B cell (primary cell): ENCODE data around the gene MAGEA9B. TPM values are rescaled to one million over a fixed set of nuclear protein-coding genes. Genes with fewer than 3 reads are reported as not detected.
"Not testable (repeated sequence)": the region's sequence is repeated elsewhere in the genome, so short reads cannot be mapped to it uniquely, and the experiment has no call there.

Source experiments
- ATAC-seq: fragments of 200-7000 bp; cut with Tn5 transposase; one replicate; pipeline ENCODE4 v1.10.0; 2021; ENCODE audit warnings: low read depth, mild to moderate bottlenecking, moderate number of reproducible peaks, moderate library complexity
- CTCF ChIA-PET: fragments of 350-600 bp; sonication (Branson Sonifier 250); formaldehyde crosslinking; loops from one replicate; lab custom pipeline; 2021; ENCODE audit warnings: antibody characterized with exemption, inconsistent platforms; lab: Charles Lee
- POLR2A ChIA-PET: fragments of 350-600 bp; sonication (Branson Sonifier 250); formaldehyde crosslinking; loops from one replicate; lab custom pipeline; 2021; ENCODE audit warnings: antibody characterized with exemption; lab: Charles Lee
- DNase-seq: peaks from one replicate; pipeline ENCODE4 v3.0.0; 2013
- H2AFZ ChIP-seq: 2 replicates; pipeline ENCODE4 v1.6.1; 2012; ENCODE audit warnings: mild to moderate bottlenecking, low read depth, low read length; ENCODE audit not compliant: insufficient read depth, poor library complexity, severe bottlenecking
- H3K27ac ChIP-seq, 2 donors: 1 replicate in 1 of 2; 2 replicates in 1 of 2; pipeline ENCODE4 v1.5.1; 2012 to 2013; ENCODE audit warnings: low read length in 2 of 2, mild to moderate bottlenecking in 2 of 2, moderate library complexity in 1 of 2
- H3K27me3 ChIP-seq, 4 experiments: fragments of 200-600 bp in 1 of 4; sonication (generic) in 1 of 4; replicated peaks in 1 of 4; 1 replicate in 2 of 4; 2 replicates in 2 of 4; pipeline versions ENCODE4 v1.6.1 to v1.7.0; 2013 to 2016; ENCODE audit warnings: low read length in 3 of 4, mild to moderate bottlenecking in 2 of 4, mixed read lengths in 1 of 4, moderate library complexity in 1 of 4; ENCODE audit not compliant: insufficient read depth in 4 of 4, control insufficient read depth in 3 of 4; ENCODE audit errors: control extremely low read depth in 1 of 4
- H3K36me3 ChIP-seq, 2 experiments: replicated peaks in 1 of 2; 1 replicate in 1 of 2; 2 replicates in 1 of 2; pipeline versions ENCODE4 v1.6.1 to v1.7.1; 2013; ENCODE audit warnings: low read length in 1 of 2; ENCODE audit not compliant: insufficient read depth in 2 of 2, control insufficient read depth in 1 of 2; ENCODE audit errors: control extremely low read depth in 1 of 2, extremely low read depth in 1 of 2
- H3K4me1 ChIP-seq, 2 donors: fragments of 200-600 bp in 1 of 2; sonication (generic) in 1 of 2; 1 replicate in 1 of 2; 2 replicates in 1 of 2; pipeline versions ENCODE4 v1.5.1 to v1.6.1; 2013 to 2017; ENCODE audit warnings: low read length in 2 of 2; ENCODE audit not compliant: control insufficient read depth in 2 of 2, insufficient read depth in 2 of 2
- H3K4me2 ChIP-seq: replicated peaks from 2 replicates; pipeline ENCODE3; 2012; ENCODE audit warnings: mild to moderate bottlenecking, low read depth, low read length; ENCODE audit not compliant: poor library complexity, severe bottlenecking
- H3K4me3 ChIP-seq, 5 experiments: fragments of 200-600 bp in 1 of 5; sonication (generic) in 1 of 5; 1 replicate in 3 of 5; 2 replicates in 2 of 5; pipeline versions ENCODE4 v1.5.1 to v1.7.0; 2011 to 2016; ENCODE audit warnings: low read length in 4 of 5, mild to moderate bottlenecking in 4 of 5, low read depth in 2 of 5, control low read depth in 1 of 5, moderate library complexity in 1 of 5; ENCODE audit not compliant: insufficient read depth in 1 of 5; ENCODE audit errors: control extremely low read depth in 1 of 5, extremely low read depth in 1 of 5
- H3K79me2 ChIP-seq: fragments of 200-600 bp; sonication (generic); one replicate; pipeline ENCODE4 v1.6.0; 2016; ENCODE audit warnings: low read length; ENCODE audit not compliant: control insufficient read depth, insufficient read depth
- H3K9ac ChIP-seq: fragments of 200-600 bp; sonication (generic); 2 replicates; pipeline ENCODE4 v1.6.1; 2017; ENCODE audit warnings: mild to moderate bottlenecking, low read length, moderate library complexity
- H3K9me3 ChIP-seq, 3 donors: one replicate each; pipeline versions ENCODE4 v1.6.1 to v1.7.1; 2013; ENCODE audit warnings: low read length in 2 of 3; ENCODE audit not compliant: control insufficient read depth in 2 of 3, insufficient read depth in 1 of 3; ENCODE audit errors: control extremely low read depth in 1 of 3
- H4K20me1 ChIP-seq: 2 replicates; pipeline ENCODE4 v1.6.0; 2012; ENCODE audit warnings: mild to moderate bottlenecking, low read length; ENCODE audit not compliant: insufficient read depth, control insufficient read depth, poor library complexity, severe bottlenecking
- H3K27ac Mint-ChIP-seq: one replicate; pipeline ENCODE4 v1.8.0; 2021; ENCODE audit warnings: mixed read lengths
- H3K27me3 Mint-ChIP-seq: one replicate; pipeline ENCODE4 v1.8.0; 2021; ENCODE audit warnings: mixed read lengths
- H3K4me1 Mint-ChIP-seq: one replicate; pipeline ENCODE4 v1.8.0; 2021; ENCODE audit warnings: mixed read lengths
- H3K4me3 Mint-ChIP-seq: one replicate; pipeline ENCODE4 v1.8.0; 2021; ENCODE audit warnings: mixed read lengths
- H3K9me3 Mint-ChIP-seq: one replicate; pipeline ENCODE4 v1.8.0; 2022; ENCODE audit warnings: mixed read lengths; ENCODE audit not compliant: insufficient read depth
- CTCF ChIP-seq: fragments of 200-600 bp; IDR thresholded peaks from one replicate; pipeline ENCODE4 v1.8.0; 2022; ENCODE audit warnings: antibody characterized with exemption, mild to moderate bottlenecking
- EZH2 ChIP-seq: IDR thresholded peaks from 2 replicates; pipeline ENCODE4 v1.6.1; 2012; ENCODE audit warnings: borderline replicate concordance, low read depth, mild to moderate bottlenecking, moderate library complexity, low read length; ENCODE audit not compliant: insufficient read depth, poor library complexity, severe bottlenecking
- WGBS: methylation state at CpG from one replicate; pipeline ENCODE4 v1.1.5; 2013; ENCODE audit warnings: missing lambda C conversion rate; ENCODE audit not compliant: insufficient coverage; 5-methylcytosine and 5-hydroxymethylcytosine counted together
- intact Hi-C: fragments of 100-400 bp; cut with micrococcal nuclease; formaldehyde crosslinking; loops from one replicate; pipeline ENCODE4 v1.10.0; 2022
- polyA minus RNA-seq: library from RNA; depleted of rRNA, polyadenylated mRNA; stranded (reverse); fragments of >200 nt; gene quantifications from 2 replicates; pipeline ENCODE4 v1.2.3, GENCODE V29; 2012
- polyA plus RNA-seq: library from polyadenylated mRNA; depleted of rRNA; stranded (reverse); fragments of >200 nt; gene quantifications from 2 replicates; pipeline ENCODE4 v1.2.3, GENCODE V29; 2012
- total RNA-seq, 2 donors: library from RNA; stranded (reverse); fragments of 120-200 nt in 1 of 2; gene quantifications; 1 replicate in 1 of 2; 2 replicates in 1 of 2; pipeline versions ENCODE4 v1.2.3 to v1.2.4, GENCODE V29; 2013 to 2022

Gene MAGEA9B
- total RNA-seq (not detected in 2 replicates), polyA plus RNA-seq (0.04 TPM in 1 of 2 replicates, not detected in the other), polyA minus RNA-seq (0.64 TPM in 1 of 2 replicates, not detected in the other)
- total RNA-seq (2013): 0.09 TPM

- intact Hi-C loops, H3K9ac ChIP-seq, H3K27me3 ChIP-seq, H3K27ac Mint-ChIP-seq, H3K9me3 Mint-ChIP-seq, H4K20me1 ChIP-seq, H3K27me3 Mint-ChIP-seq, H3K79me2 ChIP-seq, DNase-seq, H3K4me1 ChIP-seq, H3K4me3 Mint-ChIP-seq, POLR2A ChIA-PET, H3K36me3 ChIP-seq, H3K4me3 ChIP-seq, H3K27ac ChIP-seq, H3K9me3 ChIP-seq, CTCF ChIA-PET, H2AFZ ChIP-seq, H3K4me1 Mint-ChIP-seq, H3K4me2 ChIP-seq, ATAC-seq: not testable (repeated sequence)
- no CpG with 5 or more reads among the region's 12 CpGs for WGBS
These were observed at the start of gene MAGEA9B for GRCh38 chrX:149587359-149587758. MAGEA9B (minus strand) TSS chrX:149587459; CDS start chrX:149583179, 4,280 bp downstream.

- Histone ChIP-seq H3K27me3 (no peaks in the 10 kb centered on the region), H3K4me1 (peaks cover 9 to 16% of the 10 kb centered on the region in 2 donors), H4K20me1 (peaks cover 17% of the 10 kb centered on the region), H3K4me3 (no peak overlapping the region), H3K9ac (no peak overlapping the region), H3K9me3 (no peaks in the 10 kb centered on the region), H3K4me2 (no peak overlapping the region), H3K27ac (no peak overlapping the region), H2AFZ (no peak overlapping the region), H3K36me3 (no peaks in the 10 kb centered on the region), H3K79me2 (peaks cover 28% of the 10 kb centered on the region)
- POLR2A ChIA-PET: no interaction called here
- H3K4me1 Mint-ChIP-seq: peaks cover 25% of the 10 kb centered on the region
- no peak for ATAC-seq
- peaks cover 3% of the 10 kb centered on the region for H3K27me3 Mint-ChIP-seq
- no peak for TF ChIP-seq CTCF
- TF ChIP-seq EZH2: no peak
- DNase-seq: no peak
- no peaks in the 10 kb centered on the region for H3K9me3 Mint-ChIP-seq
- CTCF ChIA-PET: no interaction called here
- intact Hi-C loops: no loop called here
- H3K4me3 Mint-ChIP-seq: no peak overlapping the region
- H3K27ac Mint-ChIP-seq: no peak overlapping the region
These were observed 46.3 kb upstream of the MAGEA9B start for GRCh38 chrX:149633511-149633910.
